Measurements from ENCODE around the gene DLX1.

Gene DLX1

DNA sequence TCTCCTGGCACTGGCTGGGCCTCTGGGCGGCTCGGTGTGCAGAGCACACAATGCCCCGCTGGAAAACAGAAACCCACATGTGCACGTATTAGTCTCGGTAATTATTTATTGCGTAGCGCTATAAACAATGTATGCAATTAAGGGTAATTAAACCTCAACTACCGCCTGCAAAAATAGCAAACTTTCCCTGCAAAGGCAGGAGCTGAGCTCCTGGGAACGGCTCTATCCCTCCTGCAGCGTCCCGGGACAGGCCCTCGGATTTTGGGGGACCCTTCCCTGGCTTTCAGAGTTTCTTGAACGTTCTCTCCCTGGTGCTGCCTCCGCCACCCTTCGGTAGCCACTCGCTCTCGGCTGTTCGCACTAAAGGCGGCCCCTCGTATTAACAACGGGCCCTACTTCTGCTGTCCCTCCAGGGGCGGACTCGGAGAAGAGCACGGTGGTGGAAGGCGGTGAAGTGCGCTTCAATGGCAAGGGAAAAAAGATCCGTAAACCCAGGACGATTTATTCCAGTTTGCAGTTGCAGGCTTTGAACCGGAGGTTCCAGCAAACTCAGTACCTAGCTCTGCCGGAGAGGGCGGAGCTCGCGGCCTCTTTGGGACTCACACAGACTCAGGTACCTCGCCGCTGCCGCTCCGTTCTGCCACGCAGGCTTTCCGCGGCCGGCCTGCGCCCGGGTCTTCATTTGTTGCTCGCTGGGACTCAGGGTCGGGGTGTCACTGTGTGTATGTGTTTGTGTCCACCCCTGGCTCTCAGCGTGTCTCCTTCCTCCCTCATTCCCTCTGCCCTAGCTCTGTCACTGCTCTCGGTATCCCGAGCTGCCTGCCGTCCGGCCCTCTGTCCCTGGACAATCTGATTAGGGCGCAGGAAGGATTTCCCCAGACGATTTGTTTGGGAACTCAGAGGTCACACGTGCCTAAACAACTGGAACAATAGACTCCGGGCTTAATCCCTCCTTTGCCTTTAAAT, 1.2 kb downstream of the DLX1 start:
- in situ Hi-C loops (cut with MboI; ENCODE audit: low sequenced_read_pairs): no loop called here

DNA sequence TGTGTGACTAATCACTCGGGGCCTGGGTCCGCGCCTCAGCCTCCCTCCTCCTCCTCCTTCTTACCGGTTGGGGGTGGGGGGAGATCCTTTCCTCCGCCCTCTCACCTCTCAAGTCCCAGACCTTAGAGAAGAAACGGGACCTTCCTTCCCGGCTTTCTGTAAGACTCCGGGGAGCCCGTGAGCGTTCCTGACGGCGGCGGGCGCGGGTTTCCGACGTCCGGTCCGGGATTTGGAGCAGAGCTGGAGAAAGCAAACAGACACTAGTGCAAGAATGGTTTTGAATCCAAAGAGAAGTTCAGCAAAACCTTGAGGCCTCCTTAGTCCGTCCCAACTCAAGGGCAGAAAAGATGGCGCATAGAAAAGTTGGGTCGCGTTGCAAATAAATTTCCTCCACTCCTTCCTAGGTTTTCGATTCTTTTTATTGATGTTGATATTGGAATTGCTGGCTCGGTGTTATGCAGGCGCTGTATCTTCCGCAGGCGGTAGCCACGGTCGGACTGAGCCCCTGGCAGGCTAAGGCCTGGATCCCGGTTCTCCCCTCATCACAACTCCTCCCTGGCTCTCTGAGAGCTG, 2.0 kb downstream of the DLX1 start:
- in situ Hi-C loops (cut with MboI; ENCODE audit: low sequenced_read_pairs): no loop called here

DNA sequence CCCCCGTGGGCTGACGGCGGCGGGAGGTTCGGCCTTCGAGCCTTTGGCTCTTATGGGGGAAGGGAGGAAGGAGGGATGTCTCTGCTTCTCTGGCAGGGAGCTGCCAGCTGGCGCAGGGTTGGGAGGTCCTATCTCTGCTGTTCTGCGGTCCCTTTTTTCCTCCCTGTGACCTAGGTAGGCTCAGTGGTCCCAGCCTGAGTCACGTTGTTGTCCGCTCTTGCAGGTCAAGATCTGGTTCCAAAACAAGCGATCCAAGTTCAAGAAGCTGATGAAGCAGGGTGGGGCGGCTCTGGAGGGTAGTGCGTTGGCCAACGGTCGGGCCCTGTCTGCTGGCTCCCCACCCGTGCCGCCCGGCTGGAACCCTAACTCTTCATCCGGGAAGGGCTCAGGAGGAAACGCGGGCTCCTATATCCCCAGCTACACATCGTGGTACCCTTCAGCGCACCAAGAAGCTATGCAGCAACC, 2.5 kb downstream of the DLX1 start:
- in situ Hi-C loops (cut with MboI; ENCODE audit: low sequenced_read_pairs): no loop called here

DNA sequence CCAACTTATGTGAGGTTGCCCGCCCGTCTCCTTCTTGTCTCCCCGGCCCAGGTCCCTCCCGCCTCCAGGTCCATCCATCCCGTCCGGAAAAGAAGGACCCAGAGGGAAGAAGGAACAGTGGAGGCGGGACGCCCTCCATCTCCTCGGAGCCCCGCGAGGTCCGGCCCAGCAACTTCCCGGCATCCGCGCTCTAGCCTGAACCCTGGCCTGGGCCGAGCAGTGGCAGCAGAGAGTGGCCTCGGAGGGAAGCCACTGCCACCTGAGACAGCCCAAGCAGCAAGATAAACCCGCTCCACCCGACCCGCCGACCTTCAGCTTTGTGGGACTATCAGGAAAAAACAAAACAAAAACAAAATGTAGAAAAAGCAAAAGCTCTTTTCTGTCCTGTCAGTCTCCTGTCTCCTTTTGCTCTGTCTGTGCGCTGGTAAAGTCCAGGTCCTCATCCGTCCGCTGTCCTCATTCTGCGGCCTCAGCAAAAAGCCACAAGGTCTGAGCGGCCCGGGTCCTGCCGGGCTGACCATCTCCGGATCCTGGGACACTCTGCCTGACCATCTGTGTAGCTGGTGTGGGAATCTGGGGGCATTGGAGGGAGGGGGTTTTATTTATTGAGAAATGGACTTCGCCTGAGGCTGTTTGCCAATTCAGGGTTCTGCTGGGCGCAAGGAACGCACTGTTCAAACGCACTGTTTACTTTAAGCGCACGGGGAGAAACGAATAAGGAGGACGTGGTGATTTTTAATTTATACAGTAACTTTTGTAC, 3.1 kb downstream of the DLX1 start:
- in situ Hi-C loops (cut with MboI; ENCODE audit: low sequenced_read_pairs): no loop called here

DNA sequence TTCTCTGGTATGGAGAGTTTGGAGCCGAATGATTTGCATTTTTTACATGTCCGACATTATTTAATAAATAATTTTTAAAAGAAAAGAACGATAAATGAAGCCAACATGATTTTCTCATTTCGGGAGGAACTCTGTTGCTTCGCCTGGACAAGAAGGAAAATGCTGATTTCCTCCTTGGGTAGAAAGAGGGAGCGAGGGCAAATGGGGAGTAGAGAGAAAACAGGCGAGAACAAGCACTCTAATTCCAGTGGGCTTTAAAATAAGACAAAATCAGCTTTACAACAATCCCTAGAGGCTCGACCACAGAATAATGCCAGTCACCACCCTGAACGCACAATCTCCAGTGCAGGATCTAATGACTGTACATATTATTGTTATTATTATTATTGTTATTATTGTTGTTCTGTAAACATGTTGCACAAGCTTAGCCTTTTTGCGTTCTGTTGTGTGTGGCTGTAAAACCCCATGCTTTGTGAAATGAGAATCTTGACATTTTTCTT, 3.7 kb downstream of the DLX1 start:
- in situ Hi-C loops (cut with MboI; ENCODE audit: low sequenced_read_pairs): no loop called here

DNA sequence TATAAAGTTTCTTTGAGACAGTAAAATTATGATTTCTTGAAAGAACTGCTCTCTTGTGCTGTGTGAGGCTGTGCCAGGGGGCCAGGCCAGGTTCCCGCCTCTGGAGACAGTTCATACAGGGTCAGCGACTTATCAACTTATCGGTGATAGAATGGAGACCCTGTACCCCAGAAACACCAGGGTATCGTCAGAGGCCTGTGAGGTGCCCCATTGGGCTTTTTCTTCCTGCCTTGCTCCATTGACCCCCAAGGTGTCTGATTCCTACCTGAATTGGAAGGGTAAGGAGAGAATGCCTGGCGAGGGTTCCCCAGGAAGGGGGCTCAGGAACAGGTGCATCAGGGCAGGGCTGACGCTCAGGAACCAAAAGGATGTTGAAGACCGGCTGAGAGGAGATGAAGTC, 4.3 kb downstream of the DLX1 start:
- in situ Hi-C loops (cut with MboI; ENCODE audit: low sequenced_read_pairs): no loop called here

DNA sequence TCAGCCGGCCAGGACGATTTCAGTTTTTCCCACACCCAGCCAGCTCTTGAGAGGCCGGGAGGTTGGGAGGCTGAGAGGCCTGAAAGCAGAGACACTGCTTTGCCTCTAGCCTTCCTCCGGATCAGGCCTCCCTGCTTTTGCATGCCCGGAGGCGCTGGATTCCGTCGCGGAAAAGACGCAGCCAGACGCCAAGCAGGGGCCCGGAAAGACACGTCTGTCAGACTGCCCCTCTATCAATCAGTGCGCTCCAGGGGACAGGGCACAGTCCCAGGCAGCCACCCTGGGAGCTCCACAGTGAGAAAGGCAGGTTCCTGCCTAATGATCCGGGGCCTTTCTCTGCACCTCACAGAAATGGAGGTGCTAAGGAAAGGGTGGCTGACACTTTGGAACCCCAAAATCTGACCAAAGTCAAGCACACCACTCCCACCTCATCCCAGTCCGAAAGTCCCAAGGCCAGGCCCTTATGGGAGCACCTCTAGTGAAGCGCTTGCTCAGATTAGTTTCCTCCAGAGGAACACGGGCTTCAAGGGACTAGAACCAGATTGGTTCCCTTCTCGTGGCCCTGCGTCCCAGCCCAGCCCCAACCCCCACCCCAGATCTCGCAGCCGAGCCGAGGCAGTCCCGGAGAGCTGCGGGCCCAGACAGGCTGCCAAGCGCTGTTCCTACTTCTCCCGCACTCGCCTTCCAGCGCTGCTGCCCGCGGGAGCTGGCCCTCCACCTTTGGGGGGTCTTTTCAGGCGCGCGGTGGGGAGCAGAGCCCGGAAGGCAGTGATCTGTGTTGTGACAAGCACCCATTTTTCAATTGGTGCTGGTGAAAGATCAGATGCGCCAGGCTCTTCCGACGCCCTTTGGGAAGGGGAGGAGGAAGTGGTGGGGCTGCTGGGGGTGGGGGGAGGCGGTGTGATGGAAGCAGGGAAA, 5.0 kb downstream of the DLX1 start:
- in situ Hi-C loops (cut with MboI; ENCODE audit: low sequenced_read_pairs): no loop called here

DNA sequence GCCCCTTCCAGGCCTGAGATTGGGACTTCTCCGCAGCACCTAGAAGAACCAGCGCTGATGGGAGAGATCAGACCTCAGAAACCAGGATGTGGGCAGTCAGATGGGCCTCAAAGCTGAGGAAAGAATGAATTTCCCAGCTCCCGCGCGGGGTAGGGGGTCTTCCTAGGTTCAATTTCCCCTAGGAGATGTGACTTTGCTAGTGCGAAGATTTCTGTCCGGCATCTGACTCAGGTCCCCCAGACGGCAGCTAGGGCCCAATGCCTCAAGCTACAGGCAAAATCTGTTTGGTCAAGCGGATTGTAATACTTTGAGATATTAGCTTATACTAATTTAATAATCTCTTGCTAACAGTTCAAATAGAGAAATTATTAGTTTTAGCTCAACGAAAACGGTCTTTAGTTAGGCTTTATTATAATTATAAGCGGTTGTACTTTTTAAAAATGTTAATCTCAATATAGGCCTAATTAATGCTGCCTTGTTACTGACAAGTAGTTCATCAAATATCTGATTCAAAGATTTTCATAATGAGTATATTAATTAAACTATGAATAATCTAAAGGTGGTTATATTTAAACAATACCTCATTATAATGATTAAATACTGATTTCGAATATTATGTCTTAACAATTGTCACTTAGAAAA, 5.8 kb downstream of the DLX1 start:
- in situ Hi-C loops (cut with MboI; ENCODE audit: low sequenced_read_pairs): no loop called here

DNA sequence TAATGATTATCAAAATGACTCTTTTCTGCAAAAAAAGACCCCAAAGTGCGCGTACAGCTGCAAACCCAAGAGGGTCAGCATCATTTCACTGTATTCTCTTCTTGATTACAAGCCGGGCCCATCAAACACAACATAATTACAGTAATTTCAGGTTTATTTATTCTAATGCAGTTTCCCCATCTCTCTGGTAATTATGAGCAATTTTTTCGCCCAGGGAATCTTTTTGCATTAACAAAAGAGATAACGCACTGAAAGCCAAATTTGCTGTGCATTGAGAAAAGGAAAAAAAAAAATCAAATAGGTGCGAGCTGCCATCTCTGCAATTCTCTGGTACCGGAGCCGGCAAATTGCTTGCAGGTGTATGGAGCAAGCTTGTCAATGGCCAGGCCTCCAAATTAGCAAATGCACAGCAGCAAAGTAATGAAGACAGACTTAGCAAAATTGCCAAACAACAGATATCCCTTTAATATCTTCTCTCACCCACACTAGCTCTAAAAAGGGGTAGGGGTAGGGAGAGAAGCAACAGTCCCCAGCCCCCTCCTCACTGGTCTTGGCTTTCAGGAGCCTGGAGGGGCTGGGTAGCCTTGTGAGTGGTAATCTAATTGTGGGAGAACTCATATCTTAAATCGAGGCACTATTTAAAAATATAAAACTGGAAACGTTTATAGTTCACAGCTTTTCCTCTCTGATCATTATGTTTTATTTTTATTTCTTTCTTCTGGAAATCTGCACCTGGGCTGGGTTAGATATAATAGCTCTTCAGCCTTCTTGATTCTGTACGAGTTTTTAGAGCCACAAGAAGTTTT, 6.7 kb downstream of the DLX1 start:
- in situ Hi-C loops (cut with MboI; ENCODE audit: low sequenced_read_pairs): no loop called here

DNA sequence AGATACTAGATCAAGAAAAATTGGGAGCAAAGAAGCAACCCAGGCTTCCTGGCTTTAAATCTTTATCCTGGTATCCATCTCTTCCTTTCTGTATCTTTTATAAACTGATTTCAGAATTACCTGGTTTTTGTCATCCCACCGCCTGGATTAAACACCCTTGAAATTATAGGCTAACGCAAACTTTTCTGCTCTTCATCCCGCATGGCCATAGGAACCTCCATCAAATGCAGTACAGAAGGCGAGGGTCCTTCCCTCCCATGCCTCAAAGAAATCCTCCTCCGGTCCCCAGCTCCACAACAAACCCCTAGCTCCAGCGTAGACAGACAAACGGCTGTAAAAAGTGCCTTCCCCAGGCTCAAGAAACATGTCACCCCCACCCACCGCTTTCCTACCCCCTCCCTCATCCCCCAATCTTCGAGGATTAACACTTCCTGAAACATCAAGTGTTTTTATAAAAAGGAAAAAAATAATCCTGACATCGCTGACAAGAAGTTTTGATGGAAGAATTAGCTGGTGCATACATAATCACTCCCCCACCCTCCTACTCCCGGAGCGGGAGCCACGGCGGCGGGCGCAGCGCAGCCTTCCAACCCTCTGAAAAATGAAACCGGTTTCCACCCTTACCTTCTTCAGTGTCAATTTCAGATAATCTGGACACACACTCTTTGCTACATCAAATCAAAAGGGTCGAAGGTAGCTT, 7.6 kb downstream of the DLX1 start:
- in situ Hi-C loops (cut with MboI; ENCODE audit: low sequenced_read_pairs): no loop called here

DNA sequence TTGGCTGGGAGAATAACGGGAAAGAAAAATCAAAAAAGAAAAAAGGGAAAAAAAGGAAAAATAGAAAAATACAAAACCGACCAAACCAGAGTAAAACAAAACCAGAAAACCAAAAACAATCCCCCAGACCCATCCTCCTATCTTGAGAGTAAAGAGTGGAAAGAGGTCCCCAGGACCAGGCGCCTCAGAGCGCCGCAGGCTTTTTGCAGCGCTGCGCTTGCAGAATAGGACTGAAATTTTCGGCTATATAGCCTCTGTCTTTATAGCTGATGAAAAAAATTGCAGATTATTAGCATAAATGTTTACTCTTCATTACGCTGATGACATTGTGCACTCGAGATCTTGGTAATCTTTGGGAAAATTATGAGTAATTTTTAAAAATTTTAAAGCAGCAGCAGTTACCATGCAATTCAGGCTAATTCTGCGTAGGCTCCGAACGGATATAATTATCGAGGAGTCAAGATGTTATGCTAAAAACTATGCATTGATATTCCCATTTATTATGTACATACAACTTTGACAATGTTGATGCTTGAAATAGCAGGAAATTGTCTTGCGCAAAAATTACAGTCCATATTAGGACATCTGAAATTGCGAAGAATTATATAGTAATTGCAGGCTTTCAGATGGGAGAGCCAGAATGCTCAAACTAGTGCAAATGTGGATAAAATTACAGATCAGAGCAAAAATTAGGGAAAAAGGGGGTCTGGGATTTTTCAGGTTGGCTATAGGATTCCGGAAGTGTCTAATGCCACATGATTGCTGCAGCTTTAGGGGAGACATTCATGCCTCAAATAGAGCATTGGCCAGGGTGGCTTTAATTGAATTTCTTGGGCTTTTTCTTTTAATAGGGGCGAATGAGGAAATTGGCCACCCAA, 8.3 kb downstream of the DLX1 start:
- in situ Hi-C loops (cut with MboI; ENCODE audit: low sequenced_read_pairs): no loop called here

DNA sequence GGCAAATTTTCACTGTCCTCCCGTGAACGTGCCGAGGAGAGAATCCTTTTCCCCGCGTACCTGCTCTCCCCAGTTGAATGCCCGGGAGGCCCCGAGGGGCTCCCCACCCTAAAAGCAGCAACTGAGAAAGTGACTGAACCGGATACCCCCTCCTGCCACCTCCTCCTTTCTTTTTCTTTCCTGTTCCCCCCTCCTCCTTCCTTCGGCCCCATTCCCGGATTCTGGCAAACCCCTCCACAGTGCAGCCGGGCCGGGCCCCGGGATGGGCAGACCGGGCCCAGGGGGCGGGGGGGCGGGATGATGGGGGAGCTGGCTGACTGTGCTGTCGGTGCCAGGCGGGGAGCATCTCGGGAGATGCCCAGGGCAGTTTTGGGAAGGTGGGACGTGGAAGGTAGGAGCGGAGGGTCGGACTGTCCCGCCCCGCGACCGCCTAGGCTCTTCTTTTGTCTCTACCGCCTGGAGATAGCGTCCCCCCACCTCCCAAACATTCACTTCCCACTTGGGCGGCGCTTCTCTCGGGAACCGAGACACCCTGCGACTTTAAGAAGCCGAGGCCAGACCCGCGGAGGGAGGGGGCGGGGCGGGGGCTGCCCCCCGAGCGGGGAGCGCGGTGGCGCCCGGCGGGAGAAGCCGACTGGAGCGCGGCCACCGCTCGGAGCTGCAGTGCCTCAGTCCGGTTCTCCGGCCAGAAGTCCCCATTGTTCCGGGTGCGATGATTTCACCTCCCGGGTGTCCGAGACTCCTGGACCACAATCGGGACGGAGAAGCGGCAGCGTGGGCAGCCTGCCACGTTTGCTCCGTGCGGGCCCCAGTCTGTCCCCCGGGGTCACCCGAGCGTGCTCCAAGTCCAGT, 9.2 kb downstream of the DLX1 start:
- in situ Hi-C loops (cut with MboI; ENCODE audit: low sequenced_read_pairs): no loop called here

DNA sequence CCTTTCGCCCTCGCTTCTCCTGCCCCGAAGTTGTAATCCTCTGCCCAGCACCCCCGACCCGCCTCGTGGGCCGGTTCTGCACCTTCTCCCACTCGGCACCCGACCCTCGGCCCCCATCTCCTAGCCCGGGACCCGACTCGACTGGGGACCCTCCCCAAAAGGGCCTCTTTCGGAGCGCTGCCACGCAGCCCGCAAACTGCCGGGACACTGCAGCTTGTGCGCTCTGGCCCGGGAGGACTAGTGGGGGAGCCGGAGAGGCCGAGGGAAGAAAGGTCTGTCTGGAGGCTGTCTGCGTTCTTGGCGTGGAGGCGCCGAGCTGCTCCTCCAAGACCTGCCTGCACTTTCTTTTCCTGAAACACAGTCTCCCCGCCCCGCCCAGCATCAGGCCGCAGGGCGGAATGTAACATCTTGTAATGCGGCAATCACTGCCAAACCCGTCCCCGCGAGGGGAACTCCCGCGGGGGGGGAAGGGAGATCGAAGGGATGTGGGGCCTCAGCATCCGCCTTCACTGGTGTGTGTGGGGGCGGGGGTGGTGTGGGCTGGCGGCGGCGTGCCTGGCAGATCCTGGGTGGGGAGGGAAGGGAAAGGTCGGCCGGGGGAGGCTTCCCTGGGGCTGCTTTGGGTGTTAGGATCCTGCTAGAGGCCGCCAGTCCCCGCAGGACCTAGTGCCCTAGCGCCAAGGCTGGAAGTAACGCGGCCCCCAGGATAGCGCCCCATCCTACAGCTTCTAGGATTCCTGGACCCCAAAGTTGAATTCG, 10.0 kb downstream of the DLX1 start:
- in situ Hi-C loops (cut with MboI; ENCODE audit: low sequenced_read_pairs): no loop called here

DNA sequence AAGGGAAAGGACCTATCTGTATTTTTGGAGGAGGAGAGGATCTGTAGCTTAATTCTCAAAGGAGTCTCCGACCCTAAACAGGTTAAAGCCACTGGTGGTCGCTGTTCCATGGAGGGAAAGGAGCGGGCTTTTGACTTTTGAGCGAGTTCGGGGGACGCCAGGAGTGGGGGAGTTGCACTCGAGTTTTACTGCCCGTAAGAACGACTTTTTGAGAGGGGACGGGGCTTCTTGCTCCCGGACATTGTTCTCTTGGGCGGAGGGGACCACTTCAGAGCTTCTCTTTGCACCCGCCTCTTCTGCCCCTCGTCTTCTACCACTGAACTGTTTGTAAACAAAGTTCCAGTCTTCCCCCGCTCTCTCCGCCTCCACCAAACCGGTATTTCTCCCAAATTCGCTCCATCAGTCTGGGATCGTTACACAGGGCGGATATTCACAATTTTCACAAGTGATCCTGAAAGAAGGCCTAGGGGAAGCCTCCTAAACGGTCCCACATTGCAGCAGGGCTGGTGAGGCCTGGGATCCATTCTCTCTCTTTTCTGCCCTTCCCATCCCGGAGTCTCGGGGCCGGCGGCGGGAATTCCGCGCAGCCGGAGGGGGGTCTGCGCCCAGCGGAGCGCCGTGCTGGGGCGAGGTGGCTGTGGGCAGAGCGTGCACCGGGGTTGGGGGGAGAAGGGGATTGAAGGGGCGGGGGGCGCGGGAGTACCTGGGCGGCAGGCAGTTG, 10.8 kb downstream of the DLX1 start:
- in situ Hi-C loops (cut with MboI; ENCODE audit: low sequenced_read_pairs): no loop called here

Data from HL-60/S4 (cell line).